Thoracic aorta (tissue), 2 donors: ENCODE results near the gene CD74. TPM values are rescaled to one million over a fixed set of nuclear protein-coding genes. Genes with fewer than 3 reads are reported as not detected.

Experiments used
- ATAC-seq: fragments of 150-250 bp; one replicate; pipeline ENCODE4 v1.8.0; 2017; ENCODE audit warnings: low read depth; ENCODE audit not compliant: insufficient number of reproducible peaks, low FRiP score
- DNase-seq: peaks from one replicate; pipeline ENCODE4 v3.0.0-alpha.2; 2020; ENCODE audit warnings: low spot score
- H3K27ac ChIP-seq, 2 donors: fragments of 200-600 bp; sonication (generic); 1 replicate in 1 of 2; 2 replicates in 1 of 2; pipeline ENCODE4 v1.5.1; 2016; ENCODE audit warnings: mild to moderate bottlenecking in 2 of 2, moderate library complexity in 2 of 2
- H3K27me3 ChIP-seq: fragments of 200-600 bp; sonication (generic); replicated peaks from 2 replicates; pipeline ENCODE4 v1.6.0; 2016; ENCODE audit warnings: mild to moderate bottlenecking; ENCODE audit not compliant: insufficient read depth
- H3K36me3 ChIP-seq: fragments of 200-600 bp; sonication (generic); one replicate; pipeline ENCODE4 v1.5.1; 2016
- H3K4me1 ChIP-seq, 2 donors: fragments of 200-600 bp; sonication (generic); 1 replicate in 1 of 2; 2 replicates in 1 of 2; pipeline versions ENCODE4 v1.5.1 to v1.6.0; 2016; ENCODE audit warnings: low read depth in 2 of 2, mild to moderate bottlenecking in 1 of 2; ENCODE audit not compliant: control insufficient read depth in 1 of 2
- H3K4me3 ChIP-seq: fragments of 200-600 bp; sonication (generic); 2 replicates; pipeline ENCODE4 v1.5.1; 2016; ENCODE audit warnings: mild to moderate bottlenecking
- H3K9me3 ChIP-seq: fragments of 200-600 bp; sonication (generic); 2 replicates; pipeline ENCODE4 v1.5.1; 2016
- total RNA-seq, 2 donors: library from RNA; depleted of rRNA; stranded (reverse); fragments of >200 nt; gene quantifications; one replicate each; pipeline versions ENCODE4 v1.1.0 to v1.2.3, GENCODE V29; 2016
- TF ChIP-seq, protein P1 (sequence below): fragments of 200-600 bp; sonication (generic); IDR thresholded peaks from one replicate; pipeline ENCODE4 v1.5.1; 2019; ENCODE audit warnings: antibody characterized with exemption

The CD74 gene
- total RNA-seq, 2 donors from 2014 or later, result 844 to 1,048 TPM

DNA sequence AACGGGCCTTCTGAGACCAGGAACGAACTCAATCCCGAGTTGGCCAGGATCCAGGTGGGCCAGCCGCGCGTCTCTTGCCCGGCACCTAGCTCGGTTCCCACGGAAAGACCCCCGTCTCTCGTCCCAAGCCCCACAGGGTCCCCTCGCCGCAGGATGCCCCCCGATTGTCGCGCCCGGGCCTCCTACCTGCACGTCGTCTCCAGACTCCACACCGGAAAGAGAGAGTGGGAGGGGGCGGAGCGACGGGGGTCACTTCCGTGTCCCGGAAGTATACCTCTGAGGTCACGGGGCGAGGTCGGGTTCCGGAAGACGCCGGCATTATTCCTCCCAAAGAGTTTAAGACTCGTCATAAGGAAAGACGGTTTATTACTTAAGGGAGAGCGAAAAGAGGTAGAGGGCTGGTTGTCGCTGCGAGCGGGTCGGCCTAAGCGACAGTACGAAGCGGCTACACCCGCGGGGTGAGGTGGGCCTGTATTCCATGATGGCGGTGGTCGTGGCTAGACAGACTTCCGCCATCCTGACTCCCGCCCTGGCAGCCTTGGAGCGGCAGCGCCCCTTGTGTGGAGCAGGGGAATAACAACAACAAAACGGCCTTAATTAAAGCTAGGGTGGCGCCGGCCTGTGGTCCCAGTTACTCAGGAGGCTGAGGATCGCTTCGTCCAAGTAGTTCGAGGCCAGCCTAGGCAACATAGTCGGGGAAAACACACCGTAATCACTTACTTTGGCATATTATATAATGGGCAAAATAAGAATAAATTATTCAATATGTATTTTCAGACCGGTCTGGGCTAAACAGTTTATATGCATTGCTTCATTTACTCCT lies 37.0 kb upstream of the CD74 start, which contains the start of gene RPS14:
Gene RPS14 (minus strand): TSS at position 223 of the 823 bp plus-strand sequence. CDS start 2,006 bp downstream, outside the sequence.
- no peaks in the 10 kb centered on the region for H3K27me3 ChIP-seq
- no peaks in the 10 kb centered on the region for H3K9me3 ChIP-seq
- peaks cover 10 to 19% of the 10 kb centered on the region in 2 donors for H3K4me1 ChIP-seq
- peak within 1 kb of the TSS; percentile 90 for H3K4me3 ChIP-seq
- peaks cover 29% of the 10 kb centered on the region for H3K36me3 ChIP-seq
- ATAC-seq (peak; percentile 88), DNase-seq (peak; percentile 78)
- H3K27ac ChIP-seq, result peak within 1 kb of the TSS; percentile 92 to 97
- TF ChIP-seq, protein P1, sequence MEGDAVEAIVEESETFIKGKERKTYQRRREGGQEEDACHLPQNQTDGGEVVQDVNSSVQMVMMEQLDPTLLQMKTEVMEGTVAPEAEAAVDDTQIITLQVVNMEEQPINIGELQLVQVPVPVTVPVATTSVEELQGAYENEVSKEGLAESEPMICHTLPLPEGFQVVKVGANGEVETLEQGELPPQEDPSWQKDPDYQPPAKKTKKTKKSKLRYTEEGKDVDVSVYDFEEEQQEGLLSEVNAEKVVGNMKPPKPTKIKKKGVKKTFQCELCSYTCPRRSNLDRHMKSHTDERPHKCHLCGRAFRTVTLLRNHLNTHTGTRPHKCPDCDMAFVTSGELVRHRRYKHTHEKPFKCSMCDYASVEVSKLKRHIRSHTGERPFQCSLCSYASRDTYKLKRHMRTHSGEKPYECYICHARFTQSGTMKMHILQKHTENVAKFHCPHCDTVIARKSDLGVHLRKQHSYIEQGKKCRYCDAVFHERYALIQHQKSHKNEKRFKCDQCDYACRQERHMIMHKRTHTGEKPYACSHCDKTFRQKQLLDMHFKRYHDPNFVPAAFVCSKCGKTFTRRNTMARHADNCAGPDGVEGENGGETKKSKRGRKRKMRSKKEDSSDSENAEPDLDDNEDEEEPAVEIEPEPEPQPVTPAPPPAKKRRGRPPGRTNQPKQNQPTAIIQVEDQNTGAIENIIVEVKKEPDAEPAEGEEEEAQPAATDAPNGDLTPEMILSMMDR, result peak; percentile 92

DNA sequence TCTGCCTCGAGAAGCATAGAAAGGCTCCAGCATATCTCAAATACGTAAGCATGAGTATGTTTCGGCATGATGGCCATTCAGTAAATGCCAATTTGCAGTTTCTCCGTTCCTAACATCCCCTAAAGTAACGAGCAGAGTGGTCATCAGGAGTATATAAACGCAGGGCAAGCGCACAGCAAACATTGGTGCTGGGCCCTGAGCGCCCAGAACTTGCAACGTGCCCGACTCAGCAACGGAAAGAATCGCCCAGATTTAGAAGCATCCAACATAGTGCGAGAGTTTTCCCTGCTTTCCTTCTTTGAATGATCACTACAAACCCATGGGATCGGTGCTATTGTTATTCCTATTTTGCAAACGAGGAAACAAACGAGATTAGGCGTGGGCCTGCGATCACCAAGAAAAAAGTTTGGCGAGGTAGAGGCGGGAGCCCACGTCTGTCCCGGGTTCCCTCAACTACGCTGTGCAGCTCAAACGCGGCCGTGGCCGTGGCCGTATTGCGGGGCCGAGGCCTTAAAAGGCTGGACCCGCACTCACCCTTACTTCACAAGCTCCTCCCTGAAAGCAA lies 36.3 kb upstream of the CD74 start:
- TF ChIP-seq, protein P1, result no peak
- Histone ChIP-seq H3K36me3 (peaks cover 36% of the 10 kb centered on the region), H3K4me3 (peak overlapping the region; percentile 90), H3K27me3 (no peaks in the 10 kb centered on the region), H3K9me3 (no peaks in the 10 kb centered on the region), H3K27ac (peak overlapping the region; percentile 92 to 97), H3K4me1 (peaks cover 10 to 19% of the 10 kb centered on the region in 2 donors)
- ATAC-seq (peak; percentile 56), DNase-seq (no peak)

DNA sequence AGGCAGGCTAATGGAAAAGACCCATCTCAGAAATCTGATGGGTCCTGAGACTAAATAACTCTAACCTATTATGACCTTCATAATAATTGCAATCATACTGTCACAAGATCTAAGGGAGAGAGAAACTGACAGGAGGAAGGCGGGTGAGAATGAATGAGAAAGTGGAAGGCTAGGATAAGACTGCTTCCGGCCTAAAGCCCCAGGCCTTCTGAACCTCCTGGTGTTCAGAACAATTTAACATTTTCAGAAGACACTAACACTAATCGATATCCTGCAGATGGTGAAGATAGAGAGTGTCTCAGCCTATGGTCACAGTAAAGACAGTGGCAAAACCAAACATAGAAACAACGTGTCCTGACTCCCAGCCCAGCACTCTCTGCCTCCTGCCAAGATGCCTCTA lies 35.6 kb upstream of the CD74 start:
- Histone ChIP-seq H3K4me1 (peaks cover 10 to 19% of the 10 kb centered on the region in 2 donors), H3K27me3 (no peaks in the 10 kb centered on the region), H3K4me3 (peak overlapping the region; percentile 90), H3K27ac (peak overlapping the region; percentile 92 to 97), H3K36me3 (peaks cover 43% of the 10 kb centered on the region), H3K9me3 (no peaks in the 10 kb centered on the region)
- DNase-seq, result no peak
- no peak for ATAC-seq
- TF ChIP-seq, protein P1, result no peak

DNA sequence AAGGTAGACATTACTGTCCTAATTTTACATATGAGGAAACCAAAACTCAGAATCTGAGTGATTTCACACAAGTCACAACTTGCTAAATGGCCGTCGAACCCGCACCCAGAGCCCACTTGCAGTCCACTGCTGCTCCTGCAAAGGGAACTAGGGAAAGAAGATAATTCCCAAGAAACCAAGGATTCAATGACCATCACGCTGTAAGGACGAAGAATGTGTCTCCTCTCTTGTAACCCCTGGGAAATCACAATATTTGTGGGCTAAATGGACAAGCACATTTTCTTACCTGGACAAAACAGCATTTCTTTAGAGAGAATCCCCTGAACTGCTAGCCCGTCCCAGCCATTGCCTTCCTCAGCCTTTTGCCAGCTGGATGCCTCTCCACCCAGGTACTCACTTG lies 34.5 kb upstream of the CD74 start:
- H3K36me3 ChIP-seq, result peaks cover 45% of the 10 kb centered on the region
- H3K4me3 ChIP-seq, result no peak overlapping the region
- H3K9me3 ChIP-seq, result no peaks in the 10 kb centered on the region
- no peak overlapping the region for H3K27ac ChIP-seq
- ATAC-seq, result no peak
- H3K27me3 ChIP-seq, result no peaks in the 10 kb centered on the region
- no peak for DNase-seq
- TF ChIP-seq, protein P1, result no peak
- peaks cover 10 to 19% of the 10 kb centered on the region in 2 donors for H3K4me1 ChIP-seq

DNA sequence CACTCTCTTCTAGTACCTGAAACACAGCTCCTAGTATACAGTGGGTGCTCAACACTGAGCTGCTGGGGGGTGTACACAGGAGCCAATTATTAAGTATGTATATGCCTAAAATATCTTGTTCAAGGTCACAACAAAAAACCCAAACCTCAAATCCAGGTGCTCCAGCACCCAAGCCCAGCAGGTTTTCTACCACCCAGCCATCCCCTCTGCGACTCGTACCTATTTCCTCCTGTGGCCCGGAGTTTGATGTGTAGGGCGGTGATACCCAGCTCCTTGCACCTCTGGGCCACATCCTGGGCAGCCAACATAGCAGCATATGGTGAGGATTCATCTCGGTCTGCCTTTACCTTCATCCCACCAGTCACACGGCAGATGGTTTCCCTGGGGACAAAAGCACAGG lies 33.9 kb upstream of the CD74 start:
- Histone ChIP-seq H3K36me3 (peaks cover 45% of the 10 kb centered on the region), H3K4me1 (peaks cover 10 to 19% of the 10 kb centered on the region in 2 donors), H3K27me3 (no peaks in the 10 kb centered on the region), H3K9me3 (no peaks in the 10 kb centered on the region), H3K4me3 (no peak overlapping the region), H3K27ac (no peak overlapping the region)
- TF ChIP-seq, protein P1, result no peak
- no peak for ATAC-seq
- no peak for DNase-seq
